SKM-1 treated with dmso at 0.1 percent for 144 hours (cell line): ENCODE measurements around the gene BMPR1A.

ENCODE experiments used
- DNase-seq: peaks from one replicate; lab custom pipeline; 2025; ENCODE audit not compliant: unreplicated experiment; lab: John Stamatoyannopoulos, UW

The BMPR1A gene

GRCh38 chr10:86981716-86982115 is 225.3 kb downstream of the BMPR1A start:
- no peak for DNase-seq
